CD8-positive, alpha-beta memory T cell (primary cell): ENCODE measurements around the gene DOCK9. TPM values are rescaled to one million over a fixed set of nuclear protein-coding genes. Genes with fewer than 3 reads are reported as not detected.

ENCODE experiments used
- CTCF ChIA-PET: fragments of 350-600 bp; sonication (Branson Sonifier 250); formaldehyde crosslinking; loops from one replicate; lab custom pipeline; 2021; ENCODE audit warnings: antibody characterized with exemption; lab: Charles Lee
- POLR2A ChIA-PET: fragments of 350-600 bp; sonication (Branson Sonifier 250); formaldehyde crosslinking; loops from one replicate; lab custom pipeline; 2021; ENCODE audit warnings: antibody characterized with exemption; lab: Charles Lee
- DNase-seq, 5 donors: peaks; one replicate each; pipeline versions ENCODE4 v3.0.0 to v3.0.0-alpha.2; 2020 to 2022; ENCODE audit warnings: mixed read lengths in 1 of 5
- H3K27ac ChIP-seq: one replicate; pipeline ENCODE4 v1.7.0; 2013; ENCODE audit warnings: low read depth, mild to moderate bottlenecking, low read length, moderate library complexity
- H3K27me3 ChIP-seq: 2 replicates; pipeline ENCODE4 v1.7.0; 2013; ENCODE audit warnings: low read length, mild to moderate bottlenecking; ENCODE audit not compliant: insufficient read depth, poor library complexity, severe bottlenecking
- H3K36me3 ChIP-seq: 2 replicates; pipeline ENCODE4 v1.7.0; 2013; ENCODE audit warnings: mild to moderate bottlenecking, low read length, moderate library complexity; ENCODE audit not compliant: insufficient read depth
- H3K4me1 ChIP-seq: 2 replicates; pipeline ENCODE4 v1.7.0; 2013; ENCODE audit warnings: mild to moderate bottlenecking, low read length, moderate library complexity; ENCODE audit not compliant: insufficient read depth
- H3K4me3 ChIP-seq: 2 replicates; pipeline ENCODE4 v1.7.0; 2013; ENCODE audit warnings: mild to moderate bottlenecking, low read length
- H3K9me3 ChIP-seq: 2 replicates; pipeline ENCODE4 v1.7.0; 2013; ENCODE audit warnings: mild to moderate bottlenecking, low read length
- H3K27ac Mint-ChIP-seq, 8 donors: one replicate each; pipeline ENCODE4 v1.8.0; 2020 to 2021; ENCODE audit warnings: mixed read lengths in 8 of 8, mild to moderate bottlenecking in 6 of 8, inconsistent platforms in 3 of 8, moderate library complexity in 3 of 8
- H3K27me3 Mint-ChIP-seq, 2 donors: one replicate each; pipeline ENCODE4 v1.8.0; 2020 to 2021; ENCODE audit warnings: mixed read lengths in 2 of 2, mild to moderate bottlenecking in 1 of 2, moderate library complexity in 1 of 2
- H3K36me3 Mint-ChIP-seq, 3 donors: one replicate each; pipeline ENCODE4 v1.8.0; 2020 to 2021; ENCODE audit warnings: mixed read lengths in 3 of 3, inconsistent platforms in 1 of 3, mild to moderate bottlenecking in 1 of 3
- H3K4me1 Mint-ChIP-seq, 3 donors: one replicate each; pipeline ENCODE4 v1.8.0; 2020 to 2021; ENCODE audit warnings: mixed read lengths in 3 of 3, inconsistent platforms in 1 of 3, mild to moderate bottlenecking in 1 of 3
- H3K4me3 Mint-ChIP-seq, 7 donors: one replicate each; pipeline ENCODE4 v1.8.0; 2020 to 2021; ENCODE audit warnings: mixed read lengths in 7 of 7, mild to moderate bottlenecking in 6 of 7, moderate library complexity in 4 of 7, inconsistent platforms in 2 of 7
- H3K9me3 Mint-ChIP-seq, 5 donors: one replicate each; pipeline ENCODE4 v1.8.0; 2020 to 2022; ENCODE audit warnings: mixed read lengths in 5 of 5, mild to moderate bottlenecking in 3 of 5, moderate library complexity in 2 of 5, inconsistent platforms in 1 of 5
- polyA plus RNA-seq: library from polyadenylated mRNA; unstranded; fragments of 300-500 nt; fragmentation: Illumina TruSeq; gene quantifications from one replicate; pipeline ENCODE4 v1.2.3, GENCODE V29; 2021
- total RNA-seq, 2 experiments: library from RNA; stranded (reverse); gene quantifications; one replicate each; pipeline ENCODE4 v1.2.3, GENCODE V29; 2021

Gene DOCK9
- total and polyA plus RNA-seq, 3 experiments from 2014 or later, result 23.9 to 38.9 (median 35.4) TPM

DNA sequence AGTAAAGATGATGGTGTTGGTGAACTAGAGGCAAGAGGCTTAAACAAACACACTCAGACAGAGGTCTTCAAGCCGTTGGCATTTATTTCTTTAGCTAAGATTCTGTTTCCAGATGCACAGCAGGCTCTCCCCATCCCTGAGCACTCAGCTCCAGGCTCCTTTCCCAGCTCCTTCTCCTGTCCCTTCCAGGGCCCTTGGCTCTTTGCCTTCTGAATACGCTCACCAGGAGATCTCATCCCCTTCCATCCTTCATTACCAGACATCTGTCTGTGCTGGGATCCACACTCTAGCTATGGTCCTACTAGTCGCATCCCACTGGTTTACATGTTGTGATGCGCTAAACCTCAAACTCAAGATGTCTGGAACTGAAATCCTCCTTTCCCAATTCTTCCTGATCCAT, 25.3 kb upstream of the DOCK9 start:
- Histone ChIP-seq H3K36me3 (no peaks in the 10 kb centered on the region), H3K27ac (no peak overlapping the region), H3K9me3 (no peaks in the 10 kb centered on the region), H3K4me1 (peaks cover 63% of the 10 kb centered on the region), H3K4me3 (no peak overlapping the region), H3K27me3 (no peaks in the 10 kb centered on the region)
- ChIA-PET POLR2A (no interaction called here), CTCF (interaction anchor here (0.9 kb wide), 1 partner anchor 15 kb away, joined by 3 read pairs; no protein-coding TSS in a partner anchor)
- Mint-ChIP-seq H3K4me3 (no peak overlapping the region), H3K9me3 (no peaks in the 10 kb centered on the region), H3K27me3 (no peaks in the 10 kb centered on the region), H3K36me3 (peaks cover 0 to 6% (median 0%) of the 10 kb centered on the region in 3 donors), H3K4me1 (peaks cover 62 to 86% (median 76%) of the 10 kb centered on the region in 3 donors), H3K27ac (peak overlapping the region in 2 of 8 donors; percentile 31 to 79)
- DNase-seq, result no peak

DNA sequence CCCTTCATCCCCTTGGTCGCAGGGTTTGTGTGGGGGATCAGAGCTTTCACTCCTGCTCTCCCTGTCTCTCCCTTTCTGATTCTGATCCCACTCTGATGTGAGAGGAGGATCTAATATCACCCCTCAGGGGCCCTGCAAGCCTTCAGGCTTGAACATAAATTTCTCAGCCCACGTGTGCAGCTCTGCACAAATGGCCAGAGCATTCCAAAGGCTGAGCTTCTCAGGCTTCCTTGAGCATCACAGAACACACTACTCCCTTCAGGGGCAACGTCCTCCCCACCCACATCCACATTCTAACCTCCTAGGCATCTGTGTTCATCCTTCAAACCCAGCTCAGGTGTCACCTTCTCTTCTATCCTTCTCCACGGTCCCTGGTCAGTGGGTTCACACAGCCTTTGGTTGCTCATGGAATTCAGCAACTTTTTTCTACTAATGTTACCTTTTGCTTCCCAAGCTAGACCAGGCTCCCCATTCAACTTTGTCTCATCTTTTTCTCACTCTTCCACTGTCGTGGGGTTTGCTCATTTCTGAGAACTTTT, 24.4 kb upstream of the DOCK9 start:
- Histone ChIP-seq H3K27me3 (no peaks in the 10 kb centered on the region), H3K27ac (no peak overlapping the region), H3K4me1 (peaks cover 73% of the 10 kb centered on the region), H3K36me3 (no peaks in the 10 kb centered on the region), H3K4me3 (no peak overlapping the region), H3K9me3 (no peaks in the 10 kb centered on the region)
- POLR2A ChIA-PET, result no interaction called here
- no peak for DNase-seq
- peaks cover 0 to 6% (median 2%) of the 10 kb centered on the region in 3 donors for H3K36me3 Mint-ChIP-seq
- no peaks in the 10 kb centered on the region for H3K27me3 Mint-ChIP-seq
- CTCF ChIA-PET, result interaction anchor here (0.9 kb wide), 1 partner anchor 16 kb away, joined by 3 read pairs; no protein-coding TSS in a partner anchor
- H3K4me3 Mint-ChIP-seq, result no peak overlapping the region
- peaks cover 64 to 91% (median 86%) of the 10 kb centered on the region in 3 donors for H3K4me1 Mint-ChIP-seq
- H3K9me3 Mint-ChIP-seq, result no peaks in the 10 kb centered on the region
- peak overlapping the region in 4 of 8 donors; percentile 41 to 75 (median 66) for H3K27ac Mint-ChIP-seq

DNA sequence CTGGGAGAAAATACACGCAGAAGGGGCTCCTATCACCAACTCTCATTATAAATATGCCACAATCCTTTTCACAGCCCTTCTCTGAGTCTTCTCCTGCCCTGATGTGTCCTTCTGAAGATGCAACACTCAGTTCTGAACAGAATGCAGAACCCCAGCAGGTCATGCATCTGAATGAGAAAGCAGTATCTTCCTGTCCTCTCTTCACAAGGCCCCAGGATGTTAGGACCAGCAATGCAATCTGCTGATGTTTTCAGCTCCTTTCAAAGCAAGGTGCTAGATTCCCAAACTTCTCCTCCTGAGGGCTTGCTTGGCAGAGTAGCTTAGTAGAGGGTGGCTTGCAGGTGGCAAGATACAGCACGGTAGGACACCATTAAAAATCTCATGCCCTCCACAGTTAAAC, 22.3 kb upstream of the DOCK9 start:
- ChIA-PET POLR2A (no interaction called here), CTCF (interaction anchor here (1.1 kb wide), 1 partner anchor 100 kb away, joined by 3 read pairs; no protein-coding TSS in a partner anchor)
- H3K9me3 ChIP-seq, result no peaks in the 10 kb centered on the region
- H3K4me1 ChIP-seq, result peaks cover 91% of the 10 kb centered on the region
- H3K4me1 Mint-ChIP-seq, result peaks cover 72 to 99% (median 95%) of the 10 kb centered on the region in 3 donors
- H3K4me3 Mint-ChIP-seq, result peak overlapping the region in 4 of 7 donors; percentile 2 to 48 (median 16)
- H3K27ac Mint-ChIP-seq, result peak overlapping the region in 5 of 8 donors; percentile 1 to 42 (median 30)
- no peaks in the 10 kb centered on the region for H3K36me3 ChIP-seq
- H3K4me3 ChIP-seq, result no peak overlapping the region
- H3K9me3 Mint-ChIP-seq, result no peaks in the 10 kb centered on the region
- DNase-seq, result no peak
- H3K27me3 Mint-ChIP-seq, result no peaks in the 10 kb centered on the region
- H3K27me3 ChIP-seq, result no peaks in the 10 kb centered on the region
- H3K27ac ChIP-seq, result no peak overlapping the region
- peaks cover 0 to 6% (median 3%) of the 10 kb centered on the region in 3 donors for H3K36me3 Mint-ChIP-seq

DNA sequence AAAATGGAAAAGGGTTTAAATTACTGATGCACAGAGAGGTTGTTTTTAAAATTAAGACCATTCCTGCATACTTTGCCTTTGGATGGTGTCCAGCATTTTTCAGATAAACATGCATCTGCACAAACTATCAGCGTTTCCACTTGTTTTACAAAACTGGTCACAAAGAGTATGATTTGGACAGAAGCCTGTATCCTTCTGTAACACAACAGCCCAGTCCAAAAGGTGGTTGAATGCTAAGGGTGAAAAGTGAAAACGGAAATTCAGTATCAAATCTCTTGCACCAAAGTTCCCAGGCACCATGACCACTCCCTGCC, 21.7 kb upstream of the DOCK9 start:
- Mint-ChIP-seq H3K36me3 (peaks cover 0 to 6% (median 3%) of the 10 kb centered on the region in 3 donors), H3K27ac (peak overlapping the region in 2 of 8 donors; percentile 11 to 86), H3K4me1 (peaks cover 72 to 99% (median 95%) of the 10 kb centered on the region in 3 donors), H3K27me3 (no peaks in the 10 kb centered on the region), H3K4me3 (peak overlapping the region in 2 of 7 donors; percentile 62 to 63), H3K9me3 (no peaks in the 10 kb centered on the region)
- ChIA-PET CTCF (interaction anchor here (1.1 kb wide), 1 partner anchor 100 kb away, joined by 3 read pairs; no protein-coding TSS in a partner anchor), POLR2A (no interaction called here)
- H3K9me3 ChIP-seq, result no peaks in the 10 kb centered on the region
- no peaks in the 10 kb centered on the region for H3K36me3 ChIP-seq
- peak overlapping the region; percentile 9 for H3K4me3 ChIP-seq
- DNase-seq, result no peak
- H3K27me3 ChIP-seq, result no peaks in the 10 kb centered on the region
- peaks cover 94% of the 10 kb centered on the region for H3K4me1 ChIP-seq
- H3K27ac ChIP-seq, result no peak overlapping the region

DNA sequence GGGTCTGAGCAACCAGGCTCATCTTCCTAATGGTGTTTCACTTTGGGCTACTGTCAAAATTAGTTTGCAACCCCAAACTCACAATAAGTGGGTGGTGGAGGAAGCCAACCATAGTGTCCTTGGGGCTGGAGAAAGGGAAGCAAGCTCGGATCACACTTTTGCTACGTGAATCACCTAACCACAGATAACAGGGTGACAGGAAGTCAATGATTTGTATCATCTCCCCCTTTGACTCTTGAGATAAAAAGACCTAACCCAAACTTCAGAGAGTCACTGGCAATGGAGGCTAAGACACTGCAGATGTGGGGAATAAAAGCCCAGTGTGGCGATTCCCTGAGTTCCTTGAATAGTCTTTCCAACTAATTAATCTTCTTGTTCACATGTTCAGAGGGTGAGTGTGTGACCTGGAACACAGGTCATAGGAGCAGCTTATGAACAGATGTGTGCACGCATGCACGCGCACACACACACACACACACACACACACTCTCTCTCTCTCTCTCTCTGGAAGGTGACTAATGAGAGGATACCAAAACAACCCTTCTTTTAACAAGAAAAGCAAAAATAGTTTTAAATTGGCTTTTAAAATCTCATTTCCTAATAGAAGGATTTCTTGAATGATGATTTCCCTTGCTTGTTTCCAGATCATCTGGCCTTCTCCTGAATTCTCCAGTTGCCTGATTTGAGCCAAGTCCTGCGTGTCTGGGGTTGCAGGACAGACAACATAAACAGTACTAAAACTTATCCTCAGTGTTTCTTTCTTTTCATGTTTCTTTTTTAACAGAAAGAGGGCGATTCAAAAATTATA, 21.2 kb upstream of the DOCK9 start:
- peak in 3 of 5 donors; percentile 26 to 66 (median 50) for DNase-seq
- H3K36me3 ChIP-seq, result no peaks in the 10 kb centered on the region
- H3K36me3 Mint-ChIP-seq, result peaks cover 0 to 6% (median 3%) of the 10 kb centered on the region in 3 donors
- H3K27ac ChIP-seq, result no peak overlapping the region
- H3K27me3 ChIP-seq, result no peaks in the 10 kb centered on the region
- ChIA-PET POLR2A (no interaction called here), CTCF (no interaction called here)
- no peaks in the 10 kb centered on the region for H3K9me3 Mint-ChIP-seq
- H3K27ac Mint-ChIP-seq, result peak overlapping the region; percentile 11 to 86 (median 70)
- peak overlapping the region; percentile 24 for H3K4me3 ChIP-seq
- H3K4me3 Mint-ChIP-seq, result peak overlapping the region; percentile 7 to 67 (median 62)
- no peaks in the 10 kb centered on the region for H3K9me3 ChIP-seq
- no peaks in the 10 kb centered on the region for H3K27me3 Mint-ChIP-seq
- peaks cover 76 to 100% (median 98%) of the 10 kb centered on the region in 3 donors for H3K4me1 Mint-ChIP-seq
- H3K4me1 ChIP-seq, result peaks cover 93% of the 10 kb centered on the region

DNA sequence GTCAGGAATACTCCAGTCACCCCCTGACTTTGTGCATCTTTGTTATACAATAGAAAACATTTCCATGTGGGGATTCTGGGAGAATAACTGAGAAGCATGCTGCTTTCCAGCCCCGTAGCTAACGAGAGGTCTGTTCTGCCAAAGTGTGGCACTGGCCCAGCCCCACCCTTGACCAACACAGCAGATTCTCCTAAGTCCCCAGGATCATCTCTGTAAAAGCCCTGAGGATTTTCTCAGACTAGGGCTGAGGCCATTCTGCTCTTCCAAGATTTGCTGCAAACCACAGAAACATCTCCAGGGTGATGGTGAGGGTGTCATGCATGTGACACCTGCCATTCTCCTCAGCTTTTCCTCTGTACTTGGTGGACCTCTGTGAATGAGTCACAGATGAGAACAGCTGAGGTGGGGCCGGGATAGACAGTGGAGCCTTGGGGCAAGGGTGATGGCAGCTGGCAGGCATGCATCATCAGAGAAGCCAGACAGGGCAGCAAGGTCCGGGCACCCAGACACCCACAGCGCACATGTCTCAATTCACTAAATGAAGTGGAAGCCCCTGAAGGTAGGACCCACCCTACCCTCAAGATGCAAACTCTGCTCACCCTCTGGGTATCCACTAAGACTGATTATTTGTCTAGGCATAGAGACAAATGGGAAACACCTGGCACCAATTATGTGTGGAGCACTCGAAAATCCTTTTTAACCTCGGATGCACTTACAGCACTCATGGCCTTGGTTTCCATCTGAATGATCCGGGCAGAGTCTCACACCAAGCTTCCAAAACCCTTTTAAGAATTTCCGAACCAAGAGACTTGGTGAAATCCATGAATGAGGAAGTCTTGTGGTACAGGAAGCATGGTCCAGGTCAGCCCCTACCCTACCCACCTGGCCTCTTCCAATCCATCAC, 20.1 kb upstream of the DOCK9 start:
- DNase-seq, result no peak

DNA sequence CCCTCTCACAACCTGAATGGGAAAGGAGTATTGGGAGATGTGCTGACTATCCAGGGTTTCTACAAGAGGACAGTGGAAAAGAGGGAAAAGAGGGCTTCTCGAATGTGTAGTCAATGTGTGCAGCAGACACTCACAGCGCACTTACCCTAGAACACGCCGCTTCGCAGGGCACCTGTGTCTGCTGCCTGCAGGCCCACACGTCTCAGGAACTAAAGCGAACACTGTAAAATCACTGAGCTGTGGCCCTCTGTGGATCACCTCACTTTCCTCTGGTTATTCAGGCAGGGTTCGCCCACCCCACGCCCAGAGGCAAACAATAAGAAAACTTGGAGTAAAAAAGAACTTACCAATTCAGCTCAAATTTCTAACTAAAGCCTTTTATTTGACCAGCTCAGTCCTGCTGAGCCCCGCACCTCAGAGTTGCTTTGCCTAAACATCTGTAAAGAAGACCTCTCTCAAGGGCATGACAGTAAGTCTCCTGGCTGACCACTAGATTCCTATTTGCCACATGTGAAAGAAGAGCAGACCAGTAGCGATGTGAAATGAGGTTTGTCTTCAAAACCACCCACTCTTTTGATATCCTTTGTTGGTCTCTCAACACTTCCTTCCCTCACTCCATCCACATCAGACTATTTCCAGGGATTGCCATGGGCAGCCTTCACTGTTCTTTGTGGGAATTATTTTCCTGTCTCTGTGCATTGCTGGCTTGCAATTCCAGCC, 19.3 kb upstream of the DOCK9 start:
- Mint-ChIP-seq H3K36me3 (peaks cover 0 to 3% (median 2%) of the 10 kb centered on the region in 3 donors), H3K27ac (peak overlapping the region; percentile 5 to 83 (median 54)), H3K27me3 (no peaks in the 10 kb centered on the region), H3K9me3 (no peaks in the 10 kb centered on the region), H3K4me3 (peak overlapping the region in 1 of 7 donors; percentile 11), H3K4me1 (peaks cover 69 to 96% (median 96%) of the 10 kb centered on the region in 3 donors)
- Histone ChIP-seq H3K36me3 (no peaks in the 10 kb centered on the region), H3K27ac (no peak overlapping the region), H3K9me3 (no peaks in the 10 kb centered on the region), H3K27me3 (no peaks in the 10 kb centered on the region), H3K4me3 (no peak overlapping the region), H3K4me1 (peaks cover 81% of the 10 kb centered on the region)
- CTCF ChIA-PET, result no interaction called here
- DNase-seq, result no peak
- POLR2A ChIA-PET, result no interaction called here

More for the DNA sequence above, 20.1 kb upstream of the DOCK9 start:
- Histone ChIP-seq H3K4me1 (peaks cover 87% of the 10 kb centered on the region), H3K9me3 (no peaks in the 10 kb centered on the region), H3K36me3 (no peaks in the 10 kb centered on the region), H3K27me3 (no peaks in the 10 kb centered on the region), H3K4me3 (peak overlapping the region; percentile 24), H3K27ac (no peak overlapping the region)
- Mint-ChIP-seq H3K36me3 (peaks cover 0 to 3% (median 2%) of the 10 kb centered on the region in 3 donors), H3K27me3 (no peaks in the 10 kb centered on the region), H3K4me1 (peaks cover 70 to 97% (median 95%) of the 10 kb centered on the region in 3 donors), H3K4me3 (peak overlapping the region in 2 of 7 donors; percentile 10 to 11), H3K27ac (peak overlapping the region; percentile 5 to 84 (median 59)), H3K9me3 (no peaks in the 10 kb centered on the region)
- POLR2A ChIA-PET, result no interaction called here
- CTCF ChIA-PET, result no interaction called here
